HL-60/S4 treated with retinoic acid at 250 ng/mL for 4 days and 3 days (cell line): ENCODE data around the gene TRIM74.
"Not testable (repeated sequence)": the region's sequence is repeated elsewhere in the genome, so short reads cannot be mapped to it uniquely, and the experiment has no call there.

ENCODE experiments used
- in situ Hi-C: fragments of 300-500 bp; cut with MboI; formaldehyde crosslinking; loops from 2 replicates; pipeline ENCODE4 v1.7.0; 2022; ENCODE audit warnings: low sequenced_read_pairs

The TRIM74 gene

DNA sequence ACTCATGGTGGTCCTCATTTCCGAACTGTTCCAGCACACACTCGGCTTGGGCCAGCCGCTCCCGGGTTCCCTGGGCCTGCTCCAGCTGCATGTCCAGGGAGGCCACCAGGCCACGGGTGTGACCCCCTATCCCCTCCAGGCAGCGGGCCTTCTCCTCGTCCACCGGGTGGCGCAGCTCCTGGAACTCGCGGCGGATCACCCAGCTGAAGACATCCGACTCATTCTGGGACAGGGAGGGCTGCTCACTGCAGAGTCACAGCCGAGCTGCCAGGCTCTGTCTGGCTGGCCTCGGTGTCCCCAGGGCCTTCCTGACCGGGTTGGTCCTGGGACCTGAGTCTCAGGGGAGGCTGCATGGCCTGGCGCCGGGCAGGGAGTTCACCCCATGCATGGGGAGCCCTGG, 9.2 kb downstream of the TRIM74 start:
- in situ Hi-C loops = not testable (repeated sequence)

DNA sequence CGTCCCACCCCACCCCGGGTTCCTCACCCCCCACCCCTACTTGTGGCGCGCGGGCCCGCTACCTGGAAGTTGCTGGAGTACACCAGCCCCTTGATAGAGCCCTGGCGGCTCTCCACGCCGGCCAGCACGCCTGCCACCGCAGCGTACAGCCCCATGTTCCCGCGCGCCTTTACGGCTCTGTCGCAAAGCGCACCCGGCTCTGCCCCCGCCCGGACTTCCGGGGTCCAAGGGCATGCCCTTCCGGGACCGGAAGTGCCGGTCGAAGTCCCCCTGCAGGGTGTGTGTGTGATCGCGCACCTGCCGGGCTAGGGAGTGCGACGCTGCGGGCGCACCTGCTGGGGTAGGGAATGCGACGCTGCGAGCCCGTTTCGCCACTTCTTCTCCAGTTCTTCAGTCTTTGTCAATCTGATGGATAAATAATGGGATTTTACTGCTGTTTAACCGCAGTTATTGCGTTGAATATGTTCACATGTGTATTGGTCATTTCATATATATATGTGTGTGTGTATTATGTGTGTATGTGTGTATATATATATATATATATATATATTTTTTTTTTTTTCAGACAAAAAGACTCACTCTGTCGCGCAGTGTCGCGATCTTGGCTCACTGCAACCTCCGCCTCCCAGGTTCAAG, 14.6 kb downstream of the TRIM74 start:
- in situ Hi-C loops = not testable (repeated sequence)

DNA sequence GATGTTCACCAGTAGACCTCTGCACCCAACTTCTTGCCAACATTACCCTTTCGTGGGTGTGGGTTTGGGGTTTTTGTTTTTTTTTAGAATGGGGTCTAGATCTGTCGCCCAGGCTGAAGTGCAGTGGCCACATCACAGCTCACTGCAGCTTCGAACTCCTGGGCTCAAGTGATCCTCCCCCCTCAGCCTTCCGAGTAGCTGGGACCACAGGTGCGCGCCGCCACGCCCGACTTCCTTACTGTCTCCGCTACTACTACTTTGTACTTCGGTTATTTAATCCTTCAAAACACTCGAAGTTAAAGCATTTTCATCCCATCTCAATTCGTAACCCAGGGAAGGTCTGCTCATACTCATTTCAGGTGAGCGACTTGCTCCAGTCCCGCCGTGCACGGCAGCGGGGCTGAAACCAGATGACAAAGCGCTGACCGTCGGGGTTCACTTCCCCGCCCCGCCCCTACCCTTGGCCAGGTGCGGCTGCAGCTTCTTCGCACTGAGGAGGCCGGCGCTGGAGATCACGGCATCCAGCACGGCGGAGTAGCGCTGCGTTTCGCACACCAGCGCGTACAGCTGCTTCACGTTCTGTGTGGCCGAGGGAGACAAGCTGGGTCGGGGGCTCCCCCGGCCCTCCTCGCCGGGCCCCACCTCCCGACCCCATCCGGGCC, 15.2 kb downstream of the TRIM74 start:
- in situ Hi-C loops = not testable (repeated sequence)

DNA sequence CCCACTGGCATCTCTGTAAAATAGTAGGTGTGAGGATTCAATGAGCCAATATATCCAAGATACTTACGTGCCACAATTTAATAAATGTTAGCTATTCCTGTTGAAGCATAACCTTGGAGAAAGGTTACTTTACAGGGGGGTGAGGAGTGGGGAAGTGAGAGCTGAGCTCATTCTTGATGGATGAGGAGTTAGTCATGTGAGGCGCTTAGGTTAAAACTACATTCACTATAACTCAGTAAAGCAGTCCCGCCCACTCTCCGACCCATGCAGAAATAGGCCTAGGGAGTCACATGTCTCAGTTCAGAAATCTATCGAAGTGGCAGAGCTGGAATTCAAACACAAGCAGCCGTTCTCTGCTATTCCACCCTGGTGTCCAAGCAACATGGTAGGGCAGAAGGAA, 18.8 kb downstream of the TRIM74 start:
- in situ Hi-C loops = not testable (repeated sequence)

DNA sequence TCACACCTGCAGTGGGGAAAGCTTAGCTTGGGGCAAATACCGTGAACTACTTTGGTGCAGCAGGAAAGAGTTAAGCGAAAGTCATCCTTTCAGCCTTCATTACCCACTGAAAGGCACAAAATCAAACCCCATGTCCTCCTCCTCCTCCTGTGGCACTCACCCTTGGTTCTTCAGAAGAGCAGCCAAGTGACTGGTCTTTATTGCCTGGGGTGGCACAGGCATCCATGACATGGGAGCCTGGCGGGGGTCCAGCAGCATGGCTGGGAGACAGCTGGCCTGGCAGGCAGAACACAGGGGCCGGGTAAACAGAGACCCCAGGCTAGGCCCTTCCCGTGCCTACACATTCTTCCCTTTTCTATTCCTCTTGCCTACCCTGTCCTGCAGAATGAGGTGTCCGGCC, 19.6 kb downstream of the TRIM74 start:
- in situ Hi-C loops = not testable (repeated sequence)

DNA sequence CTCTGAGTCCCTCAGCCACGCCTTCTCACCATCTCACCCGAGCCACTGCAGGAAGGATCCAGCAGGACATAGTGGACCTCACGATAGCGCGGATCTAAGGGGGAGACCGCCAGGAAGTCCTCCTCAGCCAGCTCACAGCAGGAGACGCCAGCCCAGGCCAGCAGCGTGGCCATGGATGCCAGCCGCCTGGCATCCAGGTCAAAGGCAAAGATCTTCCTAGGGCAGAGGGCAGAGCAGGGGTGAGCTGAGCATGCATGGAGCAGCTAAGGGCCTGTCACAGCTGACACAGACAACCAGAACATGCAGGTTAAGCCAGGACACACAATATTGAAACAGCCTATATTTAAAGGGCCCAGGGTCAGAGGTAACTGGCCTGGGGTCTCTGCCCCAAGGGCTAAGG, 20.0 kb downstream of the TRIM74 start:
- in situ Hi-C loops = not testable (repeated sequence)

DNA sequence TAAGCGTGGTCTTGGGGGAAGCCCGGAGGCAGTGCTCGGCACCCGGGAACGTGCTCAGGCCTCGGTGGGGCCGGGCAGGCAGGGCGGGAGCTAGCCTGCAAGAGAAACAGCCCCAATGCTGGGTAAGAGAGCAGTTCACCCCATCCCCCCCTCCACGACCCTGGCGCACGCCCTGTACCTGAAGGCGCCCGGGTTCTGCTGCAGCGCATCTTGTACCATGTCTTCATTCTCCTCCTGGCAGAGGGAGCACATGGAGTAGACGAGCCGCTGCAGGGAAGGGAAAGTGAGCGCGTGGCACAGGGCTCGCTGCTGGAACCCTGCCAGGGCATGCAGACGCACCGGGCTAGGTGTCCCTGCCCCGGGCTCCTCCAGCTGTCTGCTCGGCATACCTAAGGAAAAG, 20.6 kb downstream of the TRIM74 start:
- in situ Hi-C loops = not testable (repeated sequence)

DNA sequence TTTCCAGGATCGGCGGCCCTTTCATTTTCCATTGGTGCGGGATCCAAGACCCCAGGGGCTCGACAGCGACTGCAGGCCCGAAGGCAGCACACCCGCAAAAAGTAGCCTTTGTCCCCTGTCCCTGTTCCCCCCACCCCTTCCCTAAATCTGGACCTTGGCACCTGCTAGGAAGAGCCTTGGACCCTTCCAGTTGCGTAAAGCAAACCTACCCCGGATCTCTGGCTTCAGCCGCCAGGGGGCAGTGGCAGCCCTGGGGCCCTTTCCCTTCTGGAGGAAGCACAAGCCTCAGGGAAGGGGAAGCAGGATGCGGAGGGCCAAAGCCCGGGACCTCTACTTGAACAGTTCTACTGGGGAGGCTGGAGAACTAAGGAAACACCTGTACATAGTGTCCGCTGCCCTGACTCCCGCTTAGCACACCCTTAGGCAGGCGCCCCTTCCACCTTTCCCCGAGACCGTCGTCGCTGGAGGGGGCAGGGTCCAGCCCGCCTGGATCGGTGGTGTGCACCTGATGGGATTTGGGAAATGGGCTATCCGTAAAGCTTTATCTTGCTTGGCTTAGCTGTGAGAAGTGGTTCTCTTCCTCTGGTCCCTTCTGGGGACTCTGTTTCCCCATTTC, 23.0 kb downstream of the TRIM74 start:
- in situ Hi-C loops = not testable (repeated sequence)

DNA sequence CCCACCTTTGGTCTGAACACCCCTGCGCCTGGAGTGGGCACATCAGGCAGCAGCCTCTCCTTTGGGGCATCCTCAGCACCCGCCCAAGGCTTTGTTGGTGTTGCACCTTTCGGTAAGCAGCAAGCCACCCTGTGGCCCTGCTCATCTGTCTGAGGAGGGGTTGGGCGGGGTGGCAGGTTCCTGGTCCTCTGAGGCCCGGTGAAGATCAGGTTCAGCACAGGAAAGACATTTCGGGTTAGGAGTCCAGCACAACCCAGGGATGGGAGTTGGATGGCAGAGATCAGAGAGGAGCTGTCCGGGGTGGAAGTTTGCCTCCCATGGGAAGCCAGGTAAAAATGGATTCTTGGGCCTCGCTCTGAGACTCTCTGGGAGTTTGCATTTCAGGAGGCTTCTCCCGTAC, 23.7 kb downstream of the TRIM74 start:
- in situ Hi-C loops = not testable (repeated sequence)

DNA sequence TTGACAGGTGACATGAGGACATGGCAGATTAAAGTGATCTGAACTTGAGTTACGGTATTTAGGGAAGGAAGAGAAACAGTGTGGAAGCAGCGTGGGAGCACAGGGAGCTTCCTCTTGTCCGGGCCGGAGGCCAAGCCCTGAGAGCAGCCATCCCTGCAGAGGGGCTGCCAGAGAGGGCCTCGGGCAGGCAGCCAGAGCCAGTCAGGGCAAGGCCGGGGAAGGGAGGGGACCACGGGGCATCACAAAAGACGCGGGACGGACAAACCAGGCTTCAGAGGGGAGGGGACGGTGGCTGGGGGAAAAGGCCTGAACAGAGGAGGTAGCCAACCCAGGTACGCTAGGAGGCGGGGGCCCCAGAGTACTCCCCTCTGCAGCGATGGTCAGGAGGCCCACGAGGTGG, 24.3 kb downstream of the TRIM74 start:
- in situ Hi-C loops = not testable (repeated sequence)

DNA sequence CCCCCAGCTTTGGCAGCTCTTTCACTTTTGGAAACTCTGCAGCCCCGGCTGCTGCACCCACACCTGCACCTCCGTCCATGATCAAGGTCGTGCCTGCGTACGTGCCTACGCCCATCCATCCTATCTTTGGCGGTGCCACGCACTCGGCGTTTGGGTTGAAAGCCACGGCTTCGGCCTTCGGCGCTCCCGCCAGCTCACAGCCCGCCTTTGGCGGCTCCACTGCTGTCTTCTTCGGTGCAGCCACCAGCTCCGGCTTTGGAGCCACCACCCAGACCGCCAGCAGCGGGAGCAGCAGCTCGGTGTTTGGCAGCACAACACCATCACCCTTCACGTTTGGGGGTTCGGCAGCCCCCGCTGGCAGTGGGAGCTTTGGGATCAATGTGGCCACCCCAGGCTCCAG, 26.3 kb downstream of the TRIM74 start:
- in situ Hi-C loops = not testable (repeated sequence)

DNA sequence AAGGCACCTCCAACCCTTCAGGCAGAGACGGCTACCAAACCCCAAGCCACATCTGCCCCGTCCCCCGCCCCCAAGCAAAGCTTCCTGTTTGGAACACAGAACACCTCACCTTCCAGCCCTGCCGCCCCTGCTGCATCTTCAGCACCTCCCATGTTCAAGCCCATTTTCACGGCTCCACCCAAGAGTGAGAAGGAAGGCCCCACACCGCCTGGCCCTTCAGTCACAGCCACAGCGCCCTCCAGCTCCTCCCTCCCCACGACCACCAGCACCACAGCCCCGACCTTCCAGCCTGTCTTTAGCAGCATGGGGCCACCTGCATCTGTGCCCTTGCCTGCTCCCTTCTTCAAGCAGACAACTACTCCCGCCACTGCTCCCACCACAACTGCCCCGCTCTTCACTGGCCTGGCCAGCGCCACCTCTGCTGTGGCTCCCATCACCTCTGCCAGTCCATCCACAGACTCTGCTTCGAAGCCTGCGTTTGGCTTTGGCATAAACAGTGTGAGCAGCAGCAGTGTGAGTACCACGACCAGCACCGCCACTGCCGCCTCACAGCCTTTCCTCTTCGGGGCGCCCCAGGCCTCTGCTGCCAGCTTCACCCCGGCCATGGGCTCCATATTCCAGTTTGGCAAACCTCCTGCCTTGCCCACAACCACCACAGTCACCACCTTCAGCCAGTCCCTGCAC, 27.1 kb downstream of the TRIM74 start:
- in situ Hi-C loops = not testable (repeated sequence)

DNA sequence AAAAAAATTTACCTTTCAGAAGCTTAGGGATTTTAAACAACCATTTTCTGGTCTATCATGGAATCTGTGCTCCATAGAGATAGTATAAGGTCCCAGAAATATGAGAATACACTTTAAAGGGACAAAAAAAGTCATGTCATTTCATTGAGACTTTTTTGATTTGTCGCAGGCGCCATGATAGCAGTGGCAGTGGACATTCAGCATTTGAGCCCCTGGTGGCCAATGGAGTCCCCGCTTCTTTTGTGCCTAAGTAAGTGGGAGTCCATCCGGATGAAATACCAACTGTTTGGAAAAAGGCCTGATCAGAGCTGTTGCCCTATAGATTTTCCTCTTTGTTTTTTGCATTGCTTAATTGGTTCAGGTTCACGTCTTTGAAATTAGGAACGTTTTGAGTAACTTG, 41.0 kb downstream of the TRIM74 start:
- in situ Hi-C loops = not testable (repeated sequence)

DNA sequence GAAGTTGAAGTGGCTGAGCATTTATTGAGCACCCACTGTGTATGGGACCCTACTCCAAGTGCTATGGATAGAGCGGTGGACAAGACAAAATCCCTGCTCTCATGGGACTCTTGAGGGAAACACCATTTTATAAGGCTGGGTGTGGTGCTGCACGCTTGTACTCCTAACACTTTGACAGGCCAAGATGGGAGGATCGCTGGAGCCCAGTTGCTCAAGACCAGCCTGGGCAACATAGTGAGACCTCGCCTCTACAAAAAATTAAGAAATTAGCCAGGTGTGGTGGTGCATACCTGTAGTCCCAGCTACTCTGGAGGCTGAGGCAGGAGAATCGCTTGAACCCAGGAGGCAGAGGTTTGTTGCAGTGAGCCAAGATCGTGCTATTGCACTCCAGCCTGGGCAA, 41.5 kb downstream of the TRIM74 start:
- in situ Hi-C loops = not testable (repeated sequence)

DNA sequence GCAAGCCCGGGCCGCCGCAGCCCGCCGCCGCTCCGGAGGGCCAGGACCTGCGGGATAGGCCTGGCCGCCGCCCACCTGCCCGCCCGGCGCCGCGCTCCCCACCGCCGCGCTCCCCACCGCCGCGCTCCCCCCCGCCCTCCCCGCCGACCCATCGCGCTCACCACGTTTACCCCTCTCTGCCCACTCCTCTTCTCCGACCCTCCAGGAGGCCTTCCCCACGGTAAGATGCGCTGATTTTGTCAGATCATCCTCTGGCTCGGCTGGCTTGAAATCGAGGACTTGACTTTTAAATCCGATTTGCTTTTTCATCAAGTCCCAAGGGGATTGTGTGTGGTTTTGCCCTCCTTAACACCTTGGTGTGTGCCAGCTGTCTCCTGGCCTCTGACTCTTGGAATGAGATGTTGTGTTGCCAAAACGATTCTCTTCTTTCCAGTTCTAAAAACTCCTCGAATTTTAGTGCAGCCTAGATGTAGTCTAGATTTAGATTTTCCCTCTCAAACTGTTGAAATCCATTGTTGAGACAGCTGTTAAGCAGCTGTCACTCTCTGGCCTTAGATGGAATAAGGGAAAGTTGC, 43.6 kb downstream of the TRIM74 start:
- in situ Hi-C loops = no loop called here

DNA sequence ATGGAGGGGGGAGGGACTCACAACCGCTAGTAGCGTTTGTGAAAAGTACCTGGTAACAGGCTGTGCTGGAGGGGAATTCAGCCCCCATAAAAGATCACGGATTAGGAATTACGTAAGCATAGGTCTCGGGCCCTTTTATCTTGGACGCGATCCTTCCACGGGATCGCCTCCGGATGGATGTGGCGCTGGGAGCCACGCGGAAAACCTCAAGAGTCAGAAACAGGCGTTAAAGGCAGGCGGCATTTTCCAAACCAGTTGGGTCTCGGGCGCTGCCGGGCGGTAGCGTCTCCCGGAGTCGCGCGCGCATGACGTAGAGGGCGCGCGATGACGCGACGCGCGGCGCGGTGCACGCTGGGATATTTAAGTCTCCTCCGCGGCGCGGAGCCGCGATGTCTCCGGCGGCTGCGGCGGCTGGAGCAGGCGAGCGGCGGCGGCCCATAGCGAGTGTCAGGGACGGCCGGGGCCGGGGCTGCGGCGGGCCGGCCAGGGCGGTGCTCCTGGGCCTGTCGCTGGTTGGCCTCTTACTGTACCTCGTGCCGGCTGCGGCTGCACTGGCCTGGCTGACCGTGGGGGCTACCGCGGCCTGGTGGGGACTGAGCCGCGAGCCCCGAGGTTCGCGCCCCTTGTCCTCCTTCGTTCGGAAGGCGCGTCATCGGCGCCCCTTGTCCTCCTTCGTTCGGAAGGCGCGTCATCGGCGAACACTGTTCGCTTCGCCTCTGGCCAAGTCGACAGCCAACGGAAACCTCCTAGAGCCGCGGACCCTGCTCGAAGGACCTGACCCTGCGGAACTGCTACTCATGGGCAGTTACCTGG, 44.3 kb downstream of the TRIM74 start, which contains the start of gene POM121:
POM121 (plus strand) TSS at position 363 of the 813 bp plus-strand sequence; CDS start at position 390, 27 bp downstream.
- in situ Hi-C loops = no loop called here

DNA sequence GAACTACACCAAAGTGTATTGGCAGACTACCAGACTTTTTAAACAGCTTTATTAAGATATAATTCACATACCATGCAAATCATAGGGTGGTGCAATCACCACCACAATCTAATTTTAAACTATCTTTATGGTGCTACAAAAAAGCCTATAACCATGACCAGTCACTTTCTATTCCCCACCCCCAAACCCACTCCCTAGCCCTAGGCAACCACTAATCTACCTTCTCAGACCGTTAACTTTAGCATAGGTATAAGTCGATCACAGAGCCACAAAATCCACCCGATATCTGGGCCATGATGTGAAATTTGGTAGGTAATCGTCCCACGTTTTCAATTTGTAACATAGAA, 44.9 kb downstream of the TRIM74 start:
- in situ Hi-C loops = no loop called here

DNA sequence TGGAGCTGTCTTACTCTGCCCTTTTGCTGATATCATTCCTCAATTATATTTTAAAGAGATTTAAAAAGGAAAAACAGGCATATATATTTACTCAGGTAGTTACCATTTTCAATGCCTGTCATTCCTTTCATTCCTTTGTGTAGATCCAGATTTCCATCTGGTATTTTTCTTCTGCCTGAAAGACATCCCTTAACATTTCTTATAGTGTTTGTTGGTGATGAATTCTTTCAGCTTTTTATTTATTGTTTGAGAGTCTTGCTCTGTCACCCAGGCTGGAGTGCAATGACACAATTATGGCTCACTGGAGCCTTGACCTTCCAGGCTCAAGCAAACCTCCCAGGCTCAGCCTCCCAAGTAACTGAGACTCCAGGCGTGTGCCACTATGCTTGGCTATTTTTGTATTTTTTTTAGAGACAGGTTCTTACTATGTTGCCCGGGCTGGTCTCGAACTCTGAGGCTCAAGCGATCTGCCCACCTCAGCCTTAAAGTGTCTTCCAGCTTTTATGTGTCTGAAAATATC, 50.0 kb downstream of the TRIM74 start:
- in situ Hi-C loops = no loop called here

DNA sequence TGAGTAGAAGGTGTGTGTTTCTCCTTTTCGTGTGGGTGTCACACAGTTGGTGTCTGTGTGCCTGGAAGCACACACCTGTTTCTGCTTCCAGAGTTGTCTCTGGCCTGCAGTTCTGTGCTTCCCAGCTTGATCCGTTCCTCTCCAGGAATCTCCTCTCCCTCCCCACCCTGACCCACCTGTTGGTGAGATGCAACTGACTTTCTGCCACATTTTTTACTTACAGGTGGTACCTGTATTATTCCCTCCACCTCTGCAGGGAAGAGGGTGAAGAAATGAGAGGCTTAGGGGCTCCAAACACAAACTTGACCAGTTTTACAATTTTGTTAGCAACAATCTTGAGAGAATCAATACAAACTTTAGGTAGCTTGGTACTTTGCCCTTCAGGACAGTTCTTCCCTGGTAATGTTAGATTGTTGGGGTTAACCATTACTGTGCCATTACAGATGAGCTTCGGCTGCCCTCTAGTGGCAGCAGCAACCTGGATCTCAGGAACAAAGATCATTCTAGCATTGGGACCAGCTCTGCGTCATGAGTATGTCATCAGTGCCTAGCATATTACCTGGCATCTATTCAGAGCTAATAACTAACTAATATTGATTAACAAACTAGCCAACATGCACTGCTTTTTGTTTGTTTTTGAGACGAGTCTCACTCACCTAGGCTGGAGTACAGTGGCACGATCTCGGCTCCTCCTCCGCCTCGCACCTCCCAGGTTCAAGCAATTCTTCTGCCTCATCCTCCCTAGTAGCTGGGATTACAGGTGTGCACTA, 54.3 kb downstream of the TRIM74 start:
- in situ Hi-C loops = not testable (repeated sequence)

DNA sequence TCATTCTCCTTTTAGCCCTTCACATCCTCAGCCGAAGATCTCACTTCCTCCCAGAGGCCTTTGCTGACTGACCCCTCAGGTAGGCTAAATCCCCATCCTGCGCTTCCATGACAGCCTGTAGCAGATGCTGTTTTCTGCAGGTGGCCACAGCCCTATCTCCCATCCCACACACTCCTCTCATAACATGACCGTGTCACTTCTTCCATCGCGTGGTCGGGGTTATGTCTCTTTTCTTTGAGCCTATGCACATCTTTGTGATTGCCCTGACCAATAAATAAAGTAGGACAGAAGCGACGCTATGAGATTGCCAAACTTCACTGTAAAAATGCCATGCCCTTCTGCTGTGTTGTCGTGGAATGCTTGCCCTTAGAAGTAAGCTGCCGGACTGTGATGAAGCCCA, 55.5 kb downstream of the TRIM74 start:
- in situ Hi-C loops = not testable (repeated sequence)
